ENCODE data around the gene ZNF83.
A peak's percentile ranks its signal among the peaks of the same experiment; 100 is the strongest.

Gene ZNF83

DNA sequence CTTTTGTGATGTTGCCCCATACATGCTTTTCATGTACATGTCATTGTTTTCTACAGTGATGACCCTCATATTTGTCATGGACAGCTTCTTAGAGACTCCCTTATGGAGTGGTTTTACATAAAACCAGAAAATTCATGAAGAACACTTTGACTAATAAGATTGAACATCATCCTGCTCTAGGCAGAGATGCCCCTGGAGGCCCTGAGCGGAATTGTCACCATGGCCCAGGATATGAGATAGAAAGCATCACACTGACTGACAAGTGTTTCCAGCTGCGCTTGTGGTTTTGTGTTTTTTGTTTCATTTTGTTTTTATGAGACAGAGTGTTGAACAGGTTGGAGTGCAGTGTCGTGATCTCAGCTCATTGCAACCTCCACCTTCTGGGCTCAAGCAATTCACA, 45.9 kb downstream of the ZNF83 start:
- TF ChIP-seq EP300 (IDR thresholded peaks at IDR 0.05; ENCODE audit: borderline replicate concordance) (no peak), TAF1 (IDR thresholded peaks at IDR 0.05; ENCODE audit: low read depth) (no peak), CREB1 (IDR thresholded peaks at IDR 0.05; ENCODE audit: low read depth) (no peak), TEAD4 (IDR thresholded peaks at IDR 0.05) (no peak), MAX (IDR thresholded peaks at IDR 0.05) (no peak), ZBTB7A (IDR thresholded peaks at IDR 0.05; ENCODE audit: low read depth) (no peak), TCF12 (IDR thresholded peaks at IDR 0.05; ENCODE audit: low read depth) (no peak), EGR1 (IDR thresholded peaks at IDR 0.05) (no peak), CEBPB (IDR thresholded peaks at IDR 0.05) (no peak), YY1 (IDR thresholded peaks at IDR 0.05; ENCODE audit: low read depth) (no peak), NFIC (IDR thresholded peaks at IDR 0.05) (no peak)
- TF ChIP-seq, protein P1, sequence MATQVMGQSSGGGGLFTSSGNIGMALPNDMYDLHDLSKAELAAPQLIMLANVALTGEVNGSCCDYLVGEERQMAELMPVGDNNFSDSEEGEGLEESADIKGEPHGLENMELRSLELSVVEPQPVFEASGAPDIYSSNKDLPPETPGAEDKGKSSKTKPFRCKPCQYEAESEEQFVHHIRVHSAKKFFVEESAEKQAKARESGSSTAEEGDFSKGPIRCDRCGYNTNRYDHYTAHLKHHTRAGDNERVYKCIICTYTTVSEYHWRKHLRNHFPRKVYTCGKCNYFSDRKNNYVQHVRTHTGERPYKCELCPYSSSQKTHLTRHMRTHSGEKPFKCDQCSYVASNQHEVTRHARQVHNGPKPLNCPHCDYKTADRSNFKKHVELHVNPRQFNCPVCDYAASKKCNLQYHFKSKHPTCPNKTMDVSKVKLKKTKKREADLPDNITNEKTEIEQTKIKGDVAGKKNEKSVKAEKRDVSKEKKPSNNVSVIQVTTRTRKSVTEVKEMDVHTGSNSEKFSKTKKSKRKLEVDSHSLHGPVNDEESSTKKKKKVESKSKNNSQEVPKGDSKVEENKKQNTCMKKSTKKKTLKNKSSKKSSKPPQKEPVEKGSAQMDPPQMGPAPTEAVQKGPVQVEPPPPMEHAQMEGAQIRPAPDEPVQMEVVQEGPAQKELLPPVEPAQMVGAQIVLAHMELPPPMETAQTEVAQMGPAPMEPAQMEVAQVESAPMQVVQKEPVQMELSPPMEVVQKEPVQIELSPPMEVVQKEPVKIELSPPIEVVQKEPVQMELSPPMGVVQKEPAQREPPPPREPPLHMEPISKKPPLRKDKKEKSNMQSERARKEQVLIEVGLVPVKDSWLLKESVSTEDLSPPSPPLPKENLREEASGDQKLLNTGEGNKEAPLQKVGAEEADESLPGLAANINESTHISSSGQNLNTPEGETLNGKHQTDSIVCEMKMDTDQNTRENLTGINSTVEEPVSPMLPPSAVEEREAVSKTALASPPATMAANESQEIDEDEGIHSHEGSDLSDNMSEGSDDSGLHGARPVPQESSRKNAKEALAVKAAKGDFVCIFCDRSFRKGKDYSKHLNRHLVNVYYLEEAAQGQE (IDR thresholded peaks at IDR 0.05; ENCODE audit: low read depth) = no peak
- TF ChIP-seq, protein P2, sequence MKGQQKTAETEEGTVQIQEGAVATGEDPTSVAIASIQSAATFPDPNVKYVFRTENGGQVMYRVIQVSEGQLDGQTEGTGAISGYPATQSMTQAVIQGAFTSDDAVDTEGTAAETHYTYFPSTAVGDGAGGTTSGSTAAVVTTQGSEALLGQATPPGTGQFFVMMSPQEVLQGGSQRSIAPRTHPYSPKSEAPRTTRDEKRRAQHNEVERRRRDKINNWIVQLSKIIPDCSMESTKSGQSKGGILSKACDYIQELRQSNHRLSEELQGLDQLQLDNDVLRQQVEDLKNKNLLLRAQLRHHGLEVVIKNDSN (IDR thresholded peaks at IDR 0.05) = no peak

- TF ChIP-seq, protein P2 (IDR thresholded peaks at IDR 0.05) = no peak
- no peak for TF ChIP-seq ZBTB7A (IDR thresholded peaks at IDR 0.05; ENCODE audit: low read depth)
- no peak for TF ChIP-seq EGR1 (IDR thresholded peaks at IDR 0.05)
- TF ChIP-seq RAD21 (IDR thresholded peaks at IDR 0.05; ENCODE audit: low read depth) = no peak
- no peak for TF ChIP-seq EP300 (IDR thresholded peaks at IDR 0.05; ENCODE audit: borderline replicate concordance)
- no peak for TF ChIP-seq NFIC (IDR thresholded peaks at IDR 0.05)
- TF ChIP-seq TEAD4 (IDR thresholded peaks at IDR 0.05) = no peak
- TF ChIP-seq MAX (IDR thresholded peaks at IDR 0.05) = no peak
- TF ChIP-seq, protein P1 (IDR thresholded peaks at IDR 0.05; ENCODE audit: low read depth) = no peak
These were observed 47.4 kb downstream of the ZNF83 start for GRCh38 chr19:52590728-52591127.

GRCh38 chr19:52585604-52586003, 52.6 kb downstream of the ZNF83 start:
- no peak for TF ChIP-seq CEBPB (IDR thresholded peaks at IDR 0.05)
- 0 out of 2 replicates have a peak, but pooled peaks have one; percentile 18 for TF ChIP-seq NFIC (IDR thresholded peaks at IDR 0.05)

DNA sequence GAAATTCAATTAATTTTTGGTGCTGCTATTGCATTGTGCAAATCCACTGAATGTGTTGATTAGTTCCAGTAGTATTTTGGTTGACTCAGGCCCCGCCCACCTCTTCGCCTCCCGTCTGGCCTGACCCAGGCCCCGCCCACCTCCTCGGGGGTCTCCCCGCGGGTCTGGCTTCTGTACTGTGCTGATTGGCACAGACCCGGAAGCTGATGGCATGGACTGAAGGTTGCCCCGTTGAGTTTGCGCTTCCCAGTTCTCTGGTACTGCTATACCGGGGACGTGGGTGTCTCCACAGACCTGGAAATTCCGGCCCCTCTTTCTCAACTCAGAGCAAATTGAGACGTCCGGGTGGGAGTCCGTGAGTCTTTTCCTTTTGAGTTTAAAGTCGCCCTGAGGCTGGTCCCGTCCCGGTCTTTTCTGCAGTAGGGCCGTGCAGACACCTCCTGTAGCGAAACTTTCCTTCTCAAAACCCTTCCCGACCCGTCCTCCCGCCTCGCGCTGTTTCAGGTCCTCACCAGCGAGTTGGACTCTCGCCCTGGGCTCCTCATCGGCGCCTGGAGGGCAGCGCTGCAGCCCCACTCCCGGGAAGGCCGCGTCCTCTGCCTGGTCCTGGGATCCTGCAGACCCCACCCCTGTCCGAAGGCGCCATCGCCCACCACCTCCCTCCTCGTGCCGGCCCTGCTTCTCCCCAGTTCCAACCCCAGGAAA, 53.3 kb downstream of the ZNF83 start:
- TF ChIP-seq NFIC (IDR thresholded peaks at IDR 0.05) (no peak), ZBTB7A (IDR thresholded peaks at IDR 0.05; ENCODE audit: low read depth) (no peak), RAD21 (IDR thresholded peaks at IDR 0.05; ENCODE audit: low read depth) (no peak), MAX (IDR thresholded peaks at IDR 0.05) (no peak)

DNA sequence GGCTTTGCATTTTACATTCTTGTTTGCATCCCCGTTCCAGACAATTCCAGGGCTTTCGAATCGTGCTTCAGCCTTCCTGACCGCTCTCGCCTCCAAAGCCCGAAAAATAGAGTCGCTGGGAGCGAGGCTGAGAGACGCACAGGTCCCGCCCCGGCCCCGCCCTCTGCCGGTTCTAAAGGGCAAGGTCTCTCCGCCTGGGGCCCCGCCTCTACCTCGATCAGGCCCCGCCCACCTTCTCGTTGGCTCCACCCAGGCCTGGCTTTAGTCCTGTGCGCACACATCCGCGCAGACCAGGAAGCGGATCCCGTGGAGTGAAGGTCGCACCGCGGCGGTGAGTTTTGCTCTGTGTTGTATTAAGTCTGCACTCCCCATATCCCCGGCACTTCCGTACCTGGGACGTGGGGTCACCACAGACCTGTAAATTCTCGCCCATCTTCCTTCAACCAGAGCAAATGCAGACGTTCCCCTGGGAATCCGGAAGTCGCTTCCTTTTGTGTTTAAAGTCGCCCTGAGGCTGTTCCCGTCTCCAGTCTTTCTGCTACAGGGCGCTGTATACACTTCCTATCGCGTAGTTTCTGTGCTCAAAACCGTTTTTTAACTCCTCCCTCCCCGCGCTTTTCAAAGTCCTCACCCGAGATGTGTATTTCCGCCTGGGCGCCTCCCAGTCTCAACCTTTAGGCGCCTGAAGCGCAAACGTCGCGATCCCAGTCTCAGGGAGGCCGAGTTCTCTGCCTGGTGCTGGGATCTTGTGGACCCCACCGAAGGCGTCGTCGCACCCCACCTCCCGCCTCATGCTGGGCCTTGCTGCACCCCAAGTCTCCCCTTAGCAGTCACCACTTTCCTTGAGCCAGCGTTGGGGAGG, 67.9 kb downstream of the ZNF83 start, which contains the start of gene ZNF701:
ZNF701 (plus strand) TSS at position 288 of the 862 bp plus-strand sequence. CDS start 3,861 bp downstream, outside the sequence.
- TF ChIP-seq TEAD4 (IDR thresholded peaks at IDR 0.05) (peak; percentile 18; the same call in 1 of the 2 replicates), CREB1 (IDR thresholded peaks at IDR 0.05; ENCODE audit: low read depth) (no peak), TAF1 (IDR thresholded peaks at IDR 0.05; ENCODE audit: low read depth) (peak; percentile 63), TCF12 (IDR thresholded peaks at IDR 0.05; ENCODE audit: low read depth) (no peak), NFIC (IDR thresholded peaks at IDR 0.05) (0 out of 2 replicates have a peak, but pooled peaks have one; percentile 10), FOXM1 (IDR thresholded peaks at IDR 0.05; ENCODE audit: borderline replicate concordance, low read depth) (peak; percentile 70)

- TF ChIP-seq RAD21 (IDR thresholded peaks at IDR 0.05; ENCODE audit: low read depth) = no peak
- TF ChIP-seq ZBTB7A (IDR thresholded peaks at IDR 0.05; ENCODE audit: low read depth) = no peak
These were observed 70.2 kb downstream of the ZNF83 start for GRCh38 chr19:52567921-52568320.
